ENCODE measurements around the gene PTPRF.

The PTPRF gene

DNA sequence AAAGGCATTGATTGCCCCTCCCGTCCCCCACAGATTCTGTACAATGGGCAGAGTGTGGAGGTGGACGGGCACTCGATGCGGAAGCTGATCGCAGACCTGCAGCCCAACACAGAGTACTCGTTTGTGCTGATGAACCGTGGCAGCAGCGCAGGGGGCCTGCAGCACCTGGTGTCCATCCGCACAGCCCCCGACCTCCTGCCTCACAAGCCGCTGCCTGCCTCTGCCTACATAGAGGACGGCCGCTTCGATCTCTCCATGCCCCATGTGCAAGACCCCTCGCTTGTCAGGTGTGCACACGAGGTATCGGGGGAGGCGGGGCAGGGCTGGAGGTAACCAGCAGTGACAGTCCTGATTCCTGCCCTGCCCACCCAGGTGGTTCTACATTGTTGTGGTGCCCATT, 74.5 kb downstream of the PTPRF start:
- DNase-seq (ENCODE audit: low read depth) = no peak
- H3K4me3 ChIP-seq (ENCODE audit: low read length) = no peak overlapping the region
- TF ChIP-seq CTCF (conservative IDR thresholded peaks at IDR 0.05; ENCODE audit: low read length) = no peak

DNA sequence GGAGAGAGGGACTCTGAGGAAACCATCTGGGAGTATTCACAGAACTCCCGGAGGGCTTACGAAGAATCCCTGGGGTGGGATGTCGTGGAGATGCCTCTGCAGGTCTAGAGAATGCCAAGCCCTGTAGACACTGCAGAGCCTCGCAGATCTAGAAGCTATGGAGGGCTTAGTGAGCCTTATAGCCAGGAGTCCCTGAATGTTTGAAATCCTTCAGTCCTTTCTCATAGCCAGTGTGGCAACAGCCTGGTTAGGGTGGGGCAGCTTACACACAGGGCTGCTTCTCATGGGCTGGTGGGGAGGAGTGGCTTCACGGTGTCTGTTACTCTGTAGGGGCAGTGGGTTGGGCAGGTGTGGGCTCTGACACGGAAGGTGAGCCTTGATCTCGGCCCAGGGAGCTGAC, 75.1 kb downstream of the PTPRF start:
- peak; percentile 34 for DNase-seq (ENCODE audit: low read depth)
- no peak overlapping the region for H3K4me3 ChIP-seq (ENCODE audit: low read length)
- no peak for TF ChIP-seq CTCF (conservative IDR thresholded peaks at IDR 0.05; ENCODE audit: low read length)

- no peak for TF ChIP-seq CTCF (conservative IDR thresholded peaks at IDR 0.05; ENCODE audit: low read length)
- no peak for DNase-seq (ENCODE audit: low read depth)
- H3K4me3 ChIP-seq (ENCODE audit: low read length) = no peak overlapping the region
These were observed 75.9 kb downstream of the PTPRF start for GRCh38 chr1:43606624-43607023.

- H3K4me3 ChIP-seq (ENCODE audit: low read length) = no peak overlapping the region
- no peak for DNase-seq (ENCODE audit: low read depth)
- TF ChIP-seq CTCF (conservative IDR thresholded peaks at IDR 0.05; ENCODE audit: low read length) = no peak
These were observed 78.1 kb downstream of the PTPRF start for GRCh38 chr1:43608827-43609226.

- no peak for DNase-seq (ENCODE audit: low read depth)
- H3K4me3 ChIP-seq (ENCODE audit: low read length) = no peak overlapping the region
- no peak for TF ChIP-seq CTCF (conservative IDR thresholded peaks at IDR 0.05; ENCODE audit: low read length)
These were observed 79.7 kb downstream of the PTPRF start for GRCh38 chr1:43610339-43610738.

DNA sequence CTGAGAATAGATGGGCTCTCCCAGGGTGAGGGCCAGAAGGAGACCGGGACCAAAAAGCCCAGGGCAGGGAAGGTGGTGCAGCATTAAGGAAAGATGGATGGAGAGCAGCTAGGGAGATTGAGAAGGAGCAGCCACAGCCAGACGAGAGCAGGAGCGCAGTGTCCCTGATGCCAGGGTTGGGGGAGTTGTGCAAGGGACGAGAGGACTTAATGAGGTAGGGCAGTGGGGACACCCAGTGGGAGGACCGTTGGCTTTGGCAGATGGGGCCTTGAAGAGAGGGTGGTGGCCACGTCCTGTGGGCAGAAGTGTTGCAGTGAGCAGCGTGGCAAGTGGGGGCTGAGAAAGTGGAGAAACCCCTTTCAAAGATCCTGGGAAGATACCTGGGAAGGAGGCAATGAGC, 81.3 kb downstream of the PTPRF start:
- no peak overlapping the region for H3K4me3 ChIP-seq (ENCODE audit: low read length)
- no peak for DNase-seq (ENCODE audit: low read depth)
- TF ChIP-seq CTCF (conservative IDR thresholded peaks at IDR 0.05; ENCODE audit: low read length) = no peak

DNA sequence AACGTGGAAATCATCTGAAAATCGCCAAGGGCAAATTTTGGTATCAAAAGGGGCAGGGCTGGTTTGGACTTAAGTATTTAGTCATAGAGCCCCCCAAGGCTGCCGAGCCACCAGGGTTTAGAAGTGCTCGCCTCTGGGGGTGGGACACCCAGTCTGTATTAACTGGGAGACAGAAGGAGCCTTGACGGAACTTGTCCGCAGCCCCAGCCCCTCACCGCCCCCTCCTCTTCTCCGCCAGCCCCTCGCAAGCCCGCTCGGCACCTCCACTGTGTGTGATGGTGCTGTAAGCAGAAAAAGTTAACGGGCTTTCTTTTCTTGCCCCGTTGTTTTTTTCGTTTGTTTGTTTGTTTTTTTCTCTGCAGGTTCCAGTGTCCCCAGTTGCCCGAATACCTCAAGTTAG, 81.7 kb downstream of the PTPRF start:
- DNase-seq (ENCODE audit: low read depth) = no peak
- no peak overlapping the region for H3K4me3 ChIP-seq (ENCODE audit: low read length)
- no peak for TF ChIP-seq CTCF (conservative IDR thresholded peaks at IDR 0.05; ENCODE audit: low read length)

Measured in AG10803 (cell line).